GM23338 (cell line): ENCODE data around the gene C14orf180. TPM values are rescaled to one million over a fixed set of nuclear protein-coding genes. Genes with fewer than 3 reads are reported as not detected.

Source experiments
- ATAC-seq: fragments of 200-7000 bp; cut with Tn5 transposase; 3 replicates; pipeline ENCODE4 v1.9.1; 2020
- DNase-seq: peaks from one replicate; pipeline ENCODE4 v3.0.0-alpha.2; 2015; ENCODE audit warnings: low spot score
- H2AFZ ChIP-seq: fragments of 200-600 bp; sonication (generic); 2 replicates; pipeline ENCODE4 v1.8.0; 2016; ENCODE audit warnings: antibody characterized with exemption, mild to moderate bottlenecking, moderate library complexity
- H3F3A ChIP-seq: fragments of 200-600 bp; sonication (generic); replicated peaks from 2 replicates; pipeline ENCODE4 v1.8.0; 2017; ENCODE audit warnings: antibody characterized with exemption, mixed run types, low read depth
- H3K27ac ChIP-seq: fragments of 200-600 bp; sonication (generic); 2 replicates; pipeline ENCODE4 v1.6.1; 2016; ENCODE audit warnings: low read depth
- H3K27me3 ChIP-seq: fragments of 200-600 bp; sonication (generic); 2 replicates; pipeline ENCODE4 v1.8.0; 2016; ENCODE audit warnings: mild to moderate bottlenecking, mixed run types, moderate library complexity; ENCODE audit not compliant: insufficient read depth
- H3K36me3 ChIP-seq: fragments of 200-600 bp; sonication (generic); 2 replicates; pipeline ENCODE4 v1.8.0; 2016; ENCODE audit warnings: mild to moderate bottlenecking; ENCODE audit not compliant: insufficient read depth
- H3K4me1 ChIP-seq: fragments of 200-600 bp; sonication (generic); 2 replicates; pipeline ENCODE4 v1.8.0; 2016; ENCODE audit warnings: mild to moderate bottlenecking, moderate library complexity; ENCODE audit not compliant: insufficient read depth
- H3K4me2 ChIP-seq: fragments of 200-600 bp; sonication (generic); 2 replicates; pipeline ENCODE4 v1.7.1; 2017; ENCODE audit warnings: mixed run types
- H3K4me3 ChIP-seq: fragments of 200-600 bp; sonication (generic); 2 replicates; pipeline ENCODE4 v1.6.1; 2016; ENCODE audit warnings: mixed run types
- H3K79me2 ChIP-seq: fragments of 200-600 bp; sonication (generic); replicated peaks from 2 replicates; pipeline ENCODE4 v1.8.0; 2017; ENCODE audit warnings: mild to moderate bottlenecking; ENCODE audit not compliant: insufficient read depth
- H3K9me2 ChIP-seq: fragments of 200-600 bp; sonication (generic); 2 replicates; pipeline ENCODE4 v1.8.0; 2017; ENCODE audit not compliant: insufficient read depth
- H4K20me1 ChIP-seq: fragments of 200-600 bp; sonication (generic); replicated peaks from 2 replicates; pipeline ENCODE4 v1.8.0; 2017; ENCODE audit warnings: mild to moderate bottlenecking; ENCODE audit not compliant: insufficient read depth
- H3K27ac Mint-ChIP-seq: 2 replicates; pipeline ENCODE4 v1.8.0; 2020; ENCODE audit warnings: inconsistent platforms, mild to moderate bottlenecking, moderate library complexity, mixed read lengths
- H3K27me3 Mint-ChIP-seq: 3 replicates; pipeline ENCODE4 v1.8.0; 2022; ENCODE audit warnings: low read depth, mild to moderate bottlenecking, moderate library complexity, mixed read lengths, inconsistent platforms; ENCODE audit not compliant: insufficient read depth, poor library complexity
- H3K36me3 Mint-ChIP-seq: 3 replicates; pipeline ENCODE4 v1.8.0; 2021; ENCODE audit warnings: low read depth, mild to moderate bottlenecking, inconsistent platforms, moderate library complexity, mixed read lengths
- H3K4me1 Mint-ChIP-seq: 3 replicates; pipeline ENCODE4 v1.8.0; 2020; ENCODE audit warnings: mild to moderate bottlenecking, inconsistent platforms, mixed read lengths
- H3K4me3 Mint-ChIP-seq: 3 replicates; pipeline ENCODE4 v1.8.0; 2021; ENCODE audit warnings: moderate library complexity, mild to moderate bottlenecking, inconsistent platforms, mixed read lengths
- H3K9me3 Mint-ChIP-seq: 3 replicates; pipeline ENCODE4 v1.8.0; 2020; ENCODE audit warnings: moderate library complexity, mild to moderate bottlenecking, inconsistent platforms, mixed read lengths
- CREB1 ChIP-seq: fragments of 250-450 bp; sonication (Bioruptor Pico); IDR thresholded peaks from 2 replicates; pipeline ENCODE4 v1.5.0; 2020; ENCODE audit warnings: low read depth, mild to moderate bottlenecking, moderate library complexity
- EZH2 ChIP-seq: fragments of 200-600 bp; sonication (generic); IDR thresholded peaks from one replicate; pipeline ENCODE4 v1.8.0; 2017; ENCODE audit warnings: antibody characterized with exemption, mild to moderate bottlenecking, low read depth; ENCODE audit not compliant: unreplicated experiment
- EZH2phosphoT487 ChIP-seq: fragments of 200-600 bp; sonication (generic); IDR thresholded peaks from one replicate; pipeline ENCODE4 v1.8.1; 2018; ENCODE audit warnings: antibody characterized with exemption; ENCODE audit not compliant: unreplicated experiment
- JUNB ChIP-seq: IDR thresholded peaks from one replicate; pipeline ENCODE4 v1.6.1; 2016; ENCODE audit warnings: antibody characterized with exemption; ENCODE audit not compliant: unreplicated experiment
- NANOG ChIP-seq: IDR thresholded peaks from 2 replicates; pipeline ENCODE4 v1.6.1; 2016; ENCODE audit warnings: antibody characterized with exemption, borderline replicate concordance
- POLR2AphosphoS5 ChIP-seq: IDR thresholded peaks from 2 replicates; pipeline ENCODE4 v1.6.1; 2016; ENCODE audit warnings: antibody characterized with exemption, low read depth
- STAT1 ChIP-seq: IDR thresholded peaks from one replicate; pipeline ENCODE4 v1.6.1; 2016; ENCODE audit warnings: antibody characterized with exemption; ENCODE audit not compliant: unreplicated experiment
- ZNF114 ChIP-seq: fragments of 250-450 bp; sonication (Bioruptor Pico); IDR thresholded peaks from 2 replicates; pipeline ENCODE4 v1.5.0; 2020; ENCODE audit warnings: mild to moderate bottlenecking, moderate library complexity
- ZNF331 ChIP-seq: fragments of 250-450 bp; sonication (Bioruptor Pico); IDR thresholded peaks from 2 replicates; pipeline ENCODE4 v1.5.0; 2020; ENCODE audit warnings: low read depth, mild to moderate bottlenecking, moderate library complexity
- polyA plus RNA-seq: library from polyadenylated mRNA; unstranded; fragments of >200 nt; fragmentation: Nextera tagmentation; extraction: Ambion mirVana; gene quantifications from 2 replicates; pipeline ENCODE4 v1.2.1, GENCODE V29; 2016
- total RNA-seq: library from RNA; depleted of rRNA; stranded (reverse); fragments of >200 nt; shearing (Covaris generic); gene quantifications from 2 replicates; pipeline ENCODE4 v1.2.3, GENCODE V29; 2014
- TF ChIP-seq, protein P1 (sequence below), 2 experiments: fragments of 200-600 bp in 1 of 2; sonication (generic) in 1 of 2; conservative IDR thresholded peaks; 2 replicates each; pipeline versions ENCODE4 v1.5.1 to v1.6.1; 2016 to 2017; ENCODE audit warnings: antibody characterized with exemption in 2 of 2, low read depth in 2 of 2, mild to moderate bottlenecking in 2 of 2, moderate library complexity in 1 of 2
- TF ChIP-seq, protein P2 (sequence below): fragments of 250-450 bp; sonication (Bioruptor Pico); IDR thresholded peaks from 2 replicates; pipeline ENCODE4 v1.5.0; 2020; ENCODE audit warnings: mild to moderate bottlenecking, moderate library complexity
- TF ChIP-seq, protein P3 (sequence below): IDR thresholded peaks from 2 replicates; pipeline ENCODE4 v1.6.1; 2016; ENCODE audit warnings: antibody characterized with exemption

Gene C14orf180
- total and polyA plus RNA-seq, 2 experiments from 2014 or later: not detected

DNA sequence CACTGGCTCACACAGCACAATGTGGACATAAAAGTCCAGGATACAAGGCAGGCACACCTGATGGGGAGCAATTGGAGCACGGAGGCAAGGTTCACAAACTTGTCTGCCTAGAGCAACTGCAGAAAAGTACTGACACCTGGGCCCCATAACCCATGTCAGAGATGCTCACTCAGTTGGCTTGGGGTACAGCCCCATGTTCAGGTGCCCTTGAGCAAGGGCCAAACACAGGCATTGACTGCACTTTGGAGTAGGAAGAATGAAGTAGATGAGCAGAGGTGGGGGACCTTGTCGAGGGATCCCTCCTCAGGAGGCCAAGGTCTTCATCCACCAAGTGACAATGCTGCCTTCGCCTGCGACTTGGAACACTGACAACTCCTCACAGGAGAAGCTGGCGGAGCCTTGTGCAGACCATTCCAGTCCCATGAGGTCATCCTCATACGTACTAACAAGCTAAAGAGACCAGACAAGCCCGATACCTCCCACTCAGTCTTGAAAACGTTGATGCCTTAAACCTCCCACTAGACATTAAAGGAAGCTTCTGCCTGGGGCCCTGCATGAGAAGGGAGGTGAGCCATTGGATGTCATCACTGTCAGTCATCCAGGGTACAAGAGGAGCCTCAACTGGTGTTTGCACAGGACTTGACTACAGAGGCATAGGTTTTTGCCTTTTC is 42.5 kb upstream of the C14orf180 start:
- H3K4me2 ChIP-seq: no peak overlapping the region
- no peak for DNase-seq
- TF ChIP-seq, protein P1, sequence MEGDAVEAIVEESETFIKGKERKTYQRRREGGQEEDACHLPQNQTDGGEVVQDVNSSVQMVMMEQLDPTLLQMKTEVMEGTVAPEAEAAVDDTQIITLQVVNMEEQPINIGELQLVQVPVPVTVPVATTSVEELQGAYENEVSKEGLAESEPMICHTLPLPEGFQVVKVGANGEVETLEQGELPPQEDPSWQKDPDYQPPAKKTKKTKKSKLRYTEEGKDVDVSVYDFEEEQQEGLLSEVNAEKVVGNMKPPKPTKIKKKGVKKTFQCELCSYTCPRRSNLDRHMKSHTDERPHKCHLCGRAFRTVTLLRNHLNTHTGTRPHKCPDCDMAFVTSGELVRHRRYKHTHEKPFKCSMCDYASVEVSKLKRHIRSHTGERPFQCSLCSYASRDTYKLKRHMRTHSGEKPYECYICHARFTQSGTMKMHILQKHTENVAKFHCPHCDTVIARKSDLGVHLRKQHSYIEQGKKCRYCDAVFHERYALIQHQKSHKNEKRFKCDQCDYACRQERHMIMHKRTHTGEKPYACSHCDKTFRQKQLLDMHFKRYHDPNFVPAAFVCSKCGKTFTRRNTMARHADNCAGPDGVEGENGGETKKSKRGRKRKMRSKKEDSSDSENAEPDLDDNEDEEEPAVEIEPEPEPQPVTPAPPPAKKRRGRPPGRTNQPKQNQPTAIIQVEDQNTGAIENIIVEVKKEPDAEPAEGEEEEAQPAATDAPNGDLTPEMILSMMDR (conservative IDR thresholded peaks at IDR 0.05; ENCODE audit: low read depth in 2 of 2): no peak
- TF ChIP-seq ZNF331 (CRISPR knock-in tag) (no peak), STAT1 (no peak), CREB1 (no peak), NANOG (no peak), POLR2AphosphoS5 (no peak), JUNB (no peak), ZNF114 (CRISPR knock-in tag) (no peak), EZH2 (no peak), EZH2phosphoT487 (no peak)
- TF ChIP-seq, protein P2, sequence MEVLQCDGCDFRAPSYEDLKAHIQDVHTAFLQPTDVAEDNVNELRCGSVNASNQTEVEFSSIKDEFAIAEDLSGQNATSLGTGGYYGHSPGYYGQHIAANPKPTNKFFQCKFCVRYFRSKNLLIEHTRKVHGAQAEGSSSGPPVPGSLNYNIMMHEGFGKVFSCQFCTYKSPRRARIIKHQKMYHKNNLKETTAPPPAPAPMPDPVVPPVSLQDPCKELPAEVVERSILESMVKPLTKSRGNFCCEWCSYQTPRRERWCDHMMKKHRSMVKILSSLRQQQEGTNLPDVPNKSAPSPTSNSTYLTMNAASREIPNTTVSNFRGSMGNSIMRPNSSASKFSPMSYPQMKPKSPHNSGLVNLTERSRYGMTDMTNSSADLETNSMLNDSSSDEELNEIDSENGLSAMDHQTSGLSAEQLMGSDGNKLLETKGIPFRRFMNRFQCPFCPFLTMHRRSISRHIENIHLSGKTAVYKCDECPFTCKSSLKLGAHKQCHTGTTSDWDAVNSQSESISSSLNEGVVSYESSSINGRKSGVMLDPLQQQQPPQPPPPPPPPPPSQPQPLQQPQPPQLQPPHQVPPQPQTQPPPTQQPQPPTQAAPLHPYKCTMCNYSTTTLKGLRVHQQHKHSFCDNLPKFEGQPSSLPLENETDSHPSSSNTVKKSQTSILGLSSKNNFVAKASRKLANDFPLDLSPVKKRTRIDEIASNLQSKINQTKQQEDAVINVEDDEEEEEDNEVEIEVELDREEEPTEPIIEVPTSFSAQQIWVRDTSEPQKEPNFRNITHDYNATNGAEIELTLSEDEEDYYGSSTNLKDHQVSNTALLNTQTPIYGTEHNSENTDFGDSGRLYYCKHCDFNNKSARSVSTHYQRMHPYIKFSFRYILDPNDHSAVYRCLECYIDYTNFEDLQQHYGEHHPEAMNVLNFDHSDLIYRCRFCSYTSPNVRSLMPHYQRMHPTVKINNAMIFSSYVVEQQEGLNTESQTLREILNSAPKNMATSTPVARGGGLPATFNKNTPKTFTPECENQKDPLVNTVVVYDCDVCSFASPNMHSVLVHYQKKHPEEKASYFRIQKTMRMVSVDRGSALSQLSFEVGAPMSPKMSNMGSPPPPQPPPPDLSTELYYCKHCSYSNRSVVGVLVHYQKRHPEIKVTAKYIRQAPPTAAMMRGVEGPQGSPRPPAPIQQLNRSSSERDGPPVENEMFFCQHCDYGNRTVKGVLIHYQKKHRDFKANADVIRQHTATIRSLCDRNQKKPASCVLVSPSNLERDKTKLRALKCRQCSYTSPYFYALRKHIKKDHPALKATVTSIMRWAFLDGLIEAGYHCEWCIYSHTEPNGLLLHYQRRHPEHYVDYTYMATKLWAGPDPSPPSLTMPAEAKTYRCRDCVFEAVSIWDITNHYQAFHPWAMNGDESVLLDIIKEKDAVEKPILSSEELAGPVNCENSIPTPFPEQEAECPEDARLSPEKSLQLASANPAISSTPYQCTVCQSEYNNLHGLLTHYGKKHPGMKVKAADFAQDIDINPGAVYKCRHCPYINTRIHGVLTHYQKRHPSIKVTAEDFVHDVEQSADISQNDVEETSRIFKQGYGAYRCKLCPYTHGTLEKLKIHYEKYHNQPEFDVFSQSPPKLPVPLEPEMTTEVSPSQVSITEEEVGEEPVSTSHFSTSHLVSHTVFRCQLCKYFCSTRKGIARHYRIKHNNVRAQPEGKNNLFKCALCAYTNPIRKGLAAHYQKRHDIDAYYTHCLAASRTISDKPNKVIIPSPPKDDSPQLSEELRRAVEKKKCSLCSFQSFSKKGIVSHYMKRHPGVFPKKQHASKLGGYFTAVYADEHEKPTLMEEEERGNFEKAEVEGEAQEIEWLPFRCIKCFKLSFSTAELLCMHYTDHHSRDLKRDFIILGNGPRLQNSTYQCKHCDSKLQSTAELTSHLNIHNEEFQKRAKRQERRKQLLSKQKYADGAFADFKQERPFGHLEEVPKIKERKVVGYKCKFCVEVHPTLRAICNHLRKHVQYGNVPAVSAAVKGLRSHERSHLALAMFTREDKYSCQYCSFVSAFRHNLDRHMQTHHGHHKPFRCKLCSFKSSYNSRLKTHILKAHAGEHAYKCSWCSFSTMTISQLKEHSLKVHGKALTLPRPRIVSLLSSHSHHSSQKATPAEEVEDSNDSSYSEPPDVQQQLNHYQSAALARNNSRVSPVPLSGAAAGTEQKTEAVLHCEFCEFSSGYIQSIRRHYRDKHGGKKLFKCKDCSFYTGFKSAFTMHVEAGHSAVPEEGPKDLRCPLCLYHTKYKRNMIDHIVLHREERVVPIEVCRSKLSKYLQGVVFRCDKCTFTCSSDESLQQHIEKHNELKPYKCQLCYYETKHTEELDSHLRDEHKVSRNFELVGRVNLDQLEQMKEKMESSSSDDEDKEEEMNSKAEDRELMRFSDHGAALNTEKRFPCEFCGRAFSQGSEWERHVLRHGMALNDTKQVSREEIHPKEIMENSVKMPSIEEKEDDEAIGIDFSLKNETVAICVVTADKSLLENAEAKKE (CRISPR knock-in tag): no peak
- TF ChIP-seq, protein P3, sequence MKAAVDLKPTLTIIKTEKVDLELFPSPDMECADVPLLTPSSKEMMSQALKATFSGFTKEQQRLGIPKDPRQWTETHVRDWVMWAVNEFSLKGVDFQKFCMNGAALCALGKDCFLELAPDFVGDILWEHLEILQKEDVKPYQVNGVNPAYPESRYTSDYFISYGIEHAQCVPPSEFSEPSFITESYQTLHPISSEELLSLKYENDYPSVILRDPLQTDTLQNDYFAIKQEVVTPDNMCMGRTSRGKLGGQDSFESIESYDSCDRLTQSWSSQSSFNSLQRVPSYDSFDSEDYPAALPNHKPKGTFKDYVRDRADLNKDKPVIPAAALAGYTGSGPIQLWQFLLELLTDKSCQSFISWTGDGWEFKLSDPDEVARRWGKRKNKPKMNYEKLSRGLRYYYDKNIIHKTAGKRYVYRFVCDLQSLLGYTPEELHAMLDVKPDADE: no peak
- no peak overlapping the region for H2AFZ ChIP-seq
- H3K36me3 Mint-ChIP-seq: no peaks in the 10 kb centered on the region; the same call in 2 of the 3 replicates
- peaks cover 3% of the 10 kb centered on the region for H3K27me3 Mint-ChIP-seq
- no peaks in the 10 kb centered on the region for H3K27me3 ChIP-seq
- H3K4me1 Mint-ChIP-seq: no peaks in the 10 kb centered on the region
- H3K36me3 ChIP-seq: no peaks in the 10 kb centered on the region
- no peaks in the 10 kb centered on the region for H4K20me1 ChIP-seq
- no peak overlapping the region for H3K4me3 ChIP-seq
- H3F3A ChIP-seq: no peaks in the 10 kb centered on the region
- no peak overlapping the region for H3K4me3 Mint-ChIP-seq
- no peak overlapping the region for H3K27ac ChIP-seq
- no peaks in the 10 kb centered on the region for H3K79me2 ChIP-seq
- no peak overlapping the region for H3K27ac Mint-ChIP-seq
- H3K9me2 ChIP-seq: no peaks in the 10 kb centered on the region
- no peaks in the 10 kb centered on the region for H3K4me1 ChIP-seq
- peaks cover 6% of the 10 kb centered on the region; the same call in 2 of the 3 replicates for H3K9me3 Mint-ChIP-seq
- no peak for ATAC-seq
